Transverse colon (tissue), 4 donors: ENCODE results near the gene GPR17.

Experiments used
- CTCF ChIP-seq, 5 experiments: fragments of 200-600 bp in 3 of 5; fragments of 450-650 bp in 2 of 5; sonication (generic) in 3 of 5; IDR thresholded peaks; 1 replicate in 2 of 5; 2 replicates in 3 of 5; pipeline ENCODE4 v1.5.1; 2016 to 2017; ENCODE audit warnings: antibody characterized with exemption in 5 of 5, inconsistent platforms in 3 of 5, mild to moderate bottlenecking in 2 of 5, moderate library complexity in 1 of 5
- EP300 ChIP-seq: sonication (generic); formaldehyde crosslinking; IDR thresholded peaks from one replicate; pipeline ENCODE4 v1.6.1; 2017; ENCODE audit warnings: antibody characterized with exemption, low read depth
- POLR2A ChIP-seq: fragments of 450-650 bp; IDR thresholded peaks from one replicate; pipeline ENCODE4 v1.6.1; 2016; ENCODE audit warnings: antibody characterized with exemption, mild to moderate bottlenecking, moderate library complexity
- POLR2AphosphoS5 ChIP-seq, 3 donors: sonication (generic); formaldehyde crosslinking; IDR thresholded peaks; one replicate each; pipeline ENCODE4 v1.6.1; 2016; ENCODE audit warnings: antibody characterized with exemption in 3 of 3

- TF ChIP-seq CTCF (IDR thresholded peaks at IDR 0.05) (no peak), POLR2AphosphoS5 (IDR thresholded peaks at IDR 0.05) (peak in 1 of 3 donors; percentile 8), POLR2A (no peak), EP300 (no peak)
These were observed 18.8 kb upstream of the GPR17 start for GRCh38 chr2:127626917-127627739.
